AG09309 (cell line): ENCODE measurements around the gene TSPOAP1.

Experiments
- DNase-seq: peaks from one replicate; pipeline ENCODE4 v3.0.0-alpha.2; 2010; ENCODE audit warnings: low read depth
- H3K4me3 ChIP-seq: 2 replicates; pipeline ENCODE4 v1.5.1; 2011; ENCODE audit warnings: mild to moderate bottlenecking, low read depth, low read length, moderate library complexity; ENCODE audit not compliant: control insufficient read depth
- CTCF ChIP-seq: IDR thresholded peaks from 2 replicates; pipeline ENCODE4 v1.5.1; 2011; ENCODE audit warnings: mild to moderate bottlenecking, low read depth, low read length, inconsistent platforms; ENCODE audit not compliant: insufficient read depth, control insufficient read depth; ENCODE audit errors: missing control alignments

TSPOAP1 gene

GRCh38 chr17:58362368-58363014 lies 33.9 kb upstream of the TSPOAP1 start:
- H3K4me3 ChIP-seq = no peak overlapping the region
- DNase-seq = no peak
- no peak for TF ChIP-seq CTCF

- TF ChIP-seq CTCF = no peak
- no peak for DNase-seq
- no peak overlapping the region for H3K4me3 ChIP-seq
Observed at GRCh38 chr17:58360296-58361063, 31.9 kb upstream of the TSPOAP1 start.

GRCh38 chr17:58358408-58359172 lies 30.0 kb upstream of the TSPOAP1 start:
- no peak for TF ChIP-seq CTCF
- no peak overlapping the region for H3K4me3 ChIP-seq
- no peak for DNase-seq

- TF ChIP-seq CTCF = no peak
- no peak overlapping the region for H3K4me3 ChIP-seq
- no peak for DNase-seq
Observed at GRCh38 chr17:58357312-58358297, 29.0 kb upstream of the TSPOAP1 start.

GRCh38 chr17:58356231-58356630 lies 27.6 kb upstream of the TSPOAP1 start:
- no peak for TF ChIP-seq CTCF
- no peak for DNase-seq
- no peak overlapping the region for H3K4me3 ChIP-seq
